ENCODE measurements around the gene RND2. TPM values are rescaled to one million over a fixed set of nuclear protein-coding genes. Genes with fewer than 3 reads are reported as not detected.

RND2 gene
- total and polyA plus RNA-seq, 2 donors: 1.5 to 1.6 TPM

DNA sequence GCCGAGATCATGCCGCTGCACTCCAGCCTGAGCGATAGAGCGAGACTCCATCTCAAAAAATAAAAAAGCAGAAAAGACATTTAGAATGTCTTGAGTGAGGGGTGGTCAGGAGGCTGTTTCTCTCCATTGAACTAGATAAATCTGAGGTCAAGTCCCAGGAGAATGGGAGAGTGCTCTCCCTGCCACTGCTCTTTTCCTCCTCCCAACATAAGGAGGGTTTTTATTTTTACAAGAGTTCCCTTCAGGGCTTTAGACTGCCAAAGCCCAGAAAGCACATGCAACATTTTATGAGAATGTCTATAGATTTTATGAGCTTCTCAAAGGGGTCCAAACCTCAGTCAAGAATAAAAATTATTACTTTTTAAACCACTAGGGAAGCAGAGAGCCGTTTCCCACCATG lies 1.6 kb downstream of the RND2 start:
- Histone ChIP-seq H3K27ac (ENCODE audit: low read depth) (no peak overlapping the region), H3K4me1 (ENCODE audit: insufficient read depth) (no peaks in the 10 kb centered on the region), H3K36me3 (ENCODE audit: insufficient read depth) (no peaks in the 10 kb centered on the region), H3K4me3 (ENCODE audit: low read depth, low read length) (no peak overlapping the region)
- WGBS: 44% methylated on average over 5 of the region's 5 CpGs
- no peak for DNase-seq (ENCODE audit: extremely low spot score)

DNA sequence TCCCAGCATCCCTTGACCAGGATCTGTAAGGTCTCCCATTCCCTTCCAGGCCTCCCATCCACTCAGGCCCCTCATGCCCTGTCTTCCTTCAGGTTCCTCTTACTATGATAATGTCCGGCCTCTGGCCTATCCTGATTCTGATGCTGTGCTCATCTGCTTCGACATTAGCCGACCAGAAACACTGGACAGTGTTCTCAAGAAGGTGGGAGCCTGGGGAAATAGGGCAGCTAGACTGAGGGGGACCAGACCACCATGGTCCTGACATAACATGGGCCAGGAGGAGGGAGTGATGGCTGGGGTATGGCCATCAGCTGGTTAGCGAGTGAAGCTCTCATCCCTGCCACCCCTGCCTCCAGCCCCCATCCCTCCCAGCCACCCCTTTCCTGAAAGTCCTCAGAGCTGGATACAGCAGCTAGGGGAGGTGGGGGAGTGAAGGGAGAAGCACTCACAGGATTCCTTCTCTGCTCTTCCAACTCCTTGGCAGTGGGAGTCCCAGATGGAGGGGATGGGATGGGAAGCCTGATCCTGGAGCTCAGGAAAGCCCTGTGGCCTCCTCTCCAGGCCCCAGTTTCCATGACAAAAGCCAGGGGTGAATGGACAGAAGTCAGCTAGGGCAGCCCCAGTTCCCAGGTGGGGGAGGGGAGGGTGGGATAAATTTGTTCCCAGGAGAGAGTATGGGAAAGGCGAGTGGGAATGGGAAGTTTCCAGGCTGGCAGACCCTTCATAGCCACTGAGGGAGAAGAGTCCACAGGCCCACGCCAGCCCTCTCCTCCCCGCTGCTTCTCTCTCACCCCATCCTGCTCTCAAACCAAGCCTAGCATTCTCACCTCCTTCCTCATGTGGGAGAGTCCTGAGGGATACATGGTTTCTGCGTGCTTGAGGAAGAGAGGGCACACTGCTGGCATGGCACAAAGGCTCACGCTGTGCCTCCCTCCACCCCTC lies 2.3 kb downstream of the RND2 start:
- no peak overlapping the region for H3K27ac ChIP-seq (ENCODE audit: low read depth)
- 77% methylated on average over 9 of the region's 9 CpGs for WGBS
- H3K4me3 ChIP-seq (ENCODE audit: low read depth, low read length): no peak overlapping the region
- H3K36me3 ChIP-seq (ENCODE audit: insufficient read depth): no peaks in the 10 kb centered on the region
- DNase-seq (ENCODE audit: extremely low spot score): no peak
- H3K4me1 ChIP-seq (ENCODE audit: insufficient read depth): no peaks in the 10 kb centered on the region

DNA sequence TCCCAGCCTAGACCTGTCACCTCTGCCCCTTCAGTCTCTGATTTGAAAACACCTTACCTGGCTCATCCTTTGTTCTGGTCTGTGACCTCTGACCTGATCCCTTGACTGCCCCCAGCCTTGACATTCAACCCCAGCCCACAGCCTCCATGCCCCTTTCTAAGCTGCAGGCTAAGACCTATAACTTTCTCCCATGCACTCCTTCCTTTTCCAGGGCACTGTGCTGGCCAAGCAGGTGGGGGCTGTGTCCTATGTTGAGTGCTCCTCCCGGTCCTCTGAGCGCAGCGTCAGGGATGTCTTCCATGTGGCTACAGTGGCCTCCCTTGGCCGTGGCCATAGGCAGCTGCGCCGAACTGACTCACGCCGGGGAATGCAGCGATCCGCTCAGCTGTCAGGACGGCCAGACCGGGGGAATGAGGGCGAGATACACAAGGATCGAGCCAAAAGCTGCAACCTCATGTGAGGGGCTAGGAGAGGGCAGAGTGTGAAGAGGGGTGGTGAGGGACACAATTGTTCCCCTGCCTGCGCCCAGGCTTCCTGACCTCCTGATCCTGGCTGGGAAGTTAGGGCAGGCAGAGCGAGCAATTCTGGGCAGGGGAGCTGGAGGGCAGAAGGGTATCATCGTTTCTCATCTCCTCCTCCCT lies 3.3 kb downstream of the RND2 start:
- Histone ChIP-seq H3K4me1 (ENCODE audit: insufficient read depth) (no peaks in the 10 kb centered on the region), H3K36me3 (ENCODE audit: insufficient read depth) (no peaks in the 10 kb centered on the region), H3K4me3 (ENCODE audit: low read depth, low read length) (no peak overlapping the region), H3K27ac (ENCODE audit: low read depth) (no peak overlapping the region)
- DNase-seq (ENCODE audit: extremely low spot score): no peak
- WGBS: 85% methylated on average over 17 of the region's 17 CpGs

DNA sequence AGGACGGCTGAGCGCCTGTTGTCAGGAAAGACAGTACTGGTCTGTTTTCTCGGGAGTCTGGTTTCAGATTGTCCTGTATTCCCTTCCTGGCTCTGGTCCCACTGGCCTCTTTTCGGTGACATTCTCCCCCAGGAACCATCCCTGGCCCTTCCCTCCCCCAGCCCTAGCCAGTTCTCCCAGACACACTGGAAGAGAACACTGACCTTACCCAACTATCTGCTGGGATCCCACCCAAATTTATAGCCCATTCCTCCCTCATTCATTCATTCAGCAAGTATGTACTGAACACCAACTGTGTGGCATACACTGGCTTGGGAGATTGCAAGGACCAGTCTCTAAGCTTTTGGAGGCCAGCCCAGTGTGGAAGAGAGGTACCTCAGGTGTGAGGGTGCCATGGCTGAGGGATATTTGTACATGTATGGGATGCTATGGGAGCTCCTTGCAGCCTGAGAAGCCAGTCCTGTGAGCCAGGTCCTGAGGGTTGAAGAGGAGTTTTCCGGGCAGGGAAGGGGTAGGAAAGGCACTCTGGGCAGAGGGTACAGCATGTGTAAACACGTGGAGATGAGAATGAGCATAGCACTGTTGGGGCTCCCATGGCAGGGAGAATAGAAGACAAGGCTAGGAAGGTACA lies 5.2 kb downstream of the RND2 start:
- Histone ChIP-seq H3K36me3 (ENCODE audit: insufficient read depth) (no peaks in the 10 kb centered on the region), H3K27ac (ENCODE audit: low read depth) (no peak overlapping the region), H3K4me1 (ENCODE audit: insufficient read depth) (no peaks in the 10 kb centered on the region), H3K4me3 (ENCODE audit: low read depth, low read length) (no peak overlapping the region)
- WGBS: 73% methylated on average over 6 of the region's 6 CpGs
- no peak for DNase-seq (ENCODE audit: extremely low spot score)

DNA sequence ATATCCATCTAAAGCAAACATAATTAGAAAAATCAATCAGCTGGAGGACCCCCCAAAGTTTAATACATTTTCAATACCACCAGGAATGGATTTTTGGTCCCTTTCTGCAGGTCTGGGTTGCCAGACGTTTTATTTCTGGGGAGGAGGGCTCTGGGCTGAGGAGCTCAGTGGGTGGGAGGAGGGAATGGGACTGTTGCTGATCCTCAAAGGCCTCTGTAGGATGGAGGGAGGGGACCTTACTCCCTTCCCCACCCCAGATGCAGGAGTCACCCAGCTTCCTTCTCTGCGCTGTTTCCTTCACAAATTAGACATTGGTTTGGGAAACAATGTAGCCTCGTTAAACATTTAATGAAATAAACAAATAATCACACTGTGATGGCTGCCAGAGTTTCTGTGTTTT lies 6.6 kb downstream of the RND2 start:
- DNase-seq (ENCODE audit: extremely low spot score): no peak
- no peak overlapping the region for H3K27ac ChIP-seq (ENCODE audit: low read depth)
- no peaks in the 10 kb centered on the region for H3K4me1 ChIP-seq (ENCODE audit: insufficient read depth)
- 81% methylated on average over 3 of the region's 3 CpGs for WGBS
- H3K36me3 ChIP-seq (ENCODE audit: insufficient read depth): no peaks in the 10 kb centered on the region
- no peak overlapping the region for H3K4me3 ChIP-seq (ENCODE audit: low read depth, low read length)

DNA sequence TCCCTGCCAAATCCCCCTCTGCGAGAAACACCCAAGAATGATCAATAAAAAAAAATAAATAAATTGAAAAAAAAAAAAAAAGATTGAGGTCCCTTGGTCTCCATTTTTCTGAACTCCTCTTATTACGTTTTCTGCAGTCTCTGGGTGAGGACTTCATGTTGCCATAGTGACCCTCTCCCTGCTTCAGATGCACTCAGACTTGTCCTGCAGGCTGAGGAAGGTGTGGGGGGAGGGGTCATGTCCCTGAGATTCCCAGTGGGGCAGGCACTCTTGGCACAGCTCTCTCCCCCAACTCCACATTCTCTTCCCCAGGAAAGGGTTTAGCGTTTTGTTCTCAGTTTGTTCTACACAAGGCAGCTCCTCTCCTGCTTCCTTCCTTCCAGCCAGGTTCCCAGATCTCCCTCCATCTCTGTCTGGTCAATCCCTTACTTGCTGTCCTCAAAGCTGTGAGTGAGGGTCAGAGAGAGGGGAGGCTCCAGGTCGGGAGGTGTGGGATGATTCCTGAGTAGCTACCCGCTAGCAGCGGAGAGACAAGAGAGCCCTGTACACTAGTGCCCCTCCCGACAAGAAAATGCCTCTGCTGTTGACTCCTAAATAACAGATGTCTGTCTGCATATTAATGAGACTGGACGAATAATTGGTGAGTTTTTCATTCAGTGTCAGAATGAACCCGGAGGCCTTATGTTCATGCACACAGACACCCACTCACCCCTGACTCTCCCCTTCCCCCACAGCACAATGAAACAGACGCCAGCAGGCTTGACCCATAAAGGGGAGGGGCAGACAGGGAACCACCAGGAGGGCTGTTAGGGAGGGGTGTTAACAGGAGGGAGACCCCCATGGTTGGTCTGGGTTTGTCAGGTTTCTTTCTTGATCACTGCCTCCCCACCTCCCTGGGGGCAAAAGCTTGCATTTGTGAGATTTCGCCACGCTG lies 9.2 kb downstream of the RND2 start:
- Histone ChIP-seq H3K27ac (ENCODE audit: low read depth) (no peak overlapping the region), H3K4me1 (ENCODE audit: insufficient read depth) (no peaks in the 10 kb centered on the region), H3K36me3 (ENCODE audit: insufficient read depth) (no peaks in the 10 kb centered on the region), H3K4me3 (ENCODE audit: low read depth, low read length) (no peak overlapping the region)
- 52% methylated on average over 12 of the region's 12 CpGs for WGBS
- DNase-seq (ENCODE audit: extremely low spot score): no peak

DNA sequence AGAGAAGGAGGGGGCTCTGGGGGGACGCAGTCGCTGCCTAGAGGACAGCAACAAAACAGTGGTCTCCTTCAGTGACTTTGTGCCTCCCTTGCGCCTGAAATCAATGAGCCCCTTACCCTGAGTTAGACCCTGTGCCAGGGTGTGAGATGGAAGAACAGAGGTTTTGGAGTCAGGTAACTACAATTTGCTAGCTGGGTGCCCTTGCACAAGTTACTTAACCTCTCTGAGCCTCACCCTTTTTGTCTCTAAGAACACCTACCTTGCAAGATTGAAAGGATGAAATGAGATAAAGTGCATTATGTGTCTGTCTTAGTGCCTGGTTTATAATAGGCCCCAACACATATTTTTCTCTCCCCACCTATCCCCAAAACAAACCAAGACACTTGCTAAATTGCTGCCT lies 9.9 kb downstream of the RND2 start:
- DNase-seq (ENCODE audit: extremely low spot score): no peak
- Histone ChIP-seq H3K27ac (ENCODE audit: low read depth) (no peak overlapping the region), H3K36me3 (ENCODE audit: insufficient read depth) (no peaks in the 10 kb centered on the region), H3K4me3 (ENCODE audit: low read depth, low read length) (no peak overlapping the region), H3K4me1 (ENCODE audit: insufficient read depth) (no peaks in the 10 kb centered on the region)
- 70% methylated on average over 3 of the region's 3 CpGs for WGBS

DNA sequence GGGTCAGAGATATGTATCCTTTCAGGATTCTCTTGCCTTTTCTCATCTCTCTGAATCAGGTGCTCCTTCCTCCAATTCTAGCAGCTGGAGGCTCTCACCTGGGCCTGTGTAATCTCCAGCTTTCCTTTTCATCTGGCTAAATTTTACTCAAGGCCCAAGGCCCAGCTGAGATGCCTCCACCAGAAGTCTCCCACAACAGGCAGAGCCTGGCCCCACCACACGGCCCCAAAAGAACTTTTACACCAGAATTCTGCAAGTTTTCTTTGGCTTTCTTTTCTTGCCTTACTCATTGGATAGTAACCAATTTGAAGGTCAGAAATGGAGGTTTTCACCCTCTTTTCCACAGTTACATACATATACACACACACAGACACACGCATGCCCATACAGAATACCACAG lies 14.6 kb downstream of the RND2 start:
- no peak overlapping the region for H3K27ac ChIP-seq (ENCODE audit: low read depth)
- 94% methylated on average over 2 of the region's 2 CpGs for WGBS
- H3K4me3 ChIP-seq (ENCODE audit: low read depth, low read length): no peak overlapping the region
- H3K36me3 ChIP-seq (ENCODE audit: insufficient read depth): no peaks in the 10 kb centered on the region
- no peaks in the 10 kb centered on the region for H3K4me1 ChIP-seq (ENCODE audit: insufficient read depth)
- no peak for DNase-seq (ENCODE audit: extremely low spot score)

DNA sequence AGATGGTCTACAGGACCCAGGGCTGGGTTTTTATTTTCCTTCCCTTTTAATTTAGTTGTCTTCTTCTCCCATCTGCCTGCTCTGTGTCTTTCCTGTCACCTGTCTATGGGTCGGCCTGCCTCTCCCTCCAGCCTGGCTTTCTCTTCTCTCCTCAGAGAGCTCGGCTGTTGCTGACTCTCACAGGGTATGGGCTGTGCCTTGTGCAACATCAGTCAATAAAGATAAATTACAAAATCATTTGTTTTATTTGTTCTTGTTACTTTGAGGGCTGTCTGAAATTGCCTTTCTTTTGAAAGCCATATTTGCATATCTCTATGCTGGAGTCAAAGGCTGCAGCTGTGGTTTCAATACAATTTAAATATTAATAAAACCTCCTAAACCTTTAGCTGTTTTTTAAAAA lies 15.6 kb downstream of the RND2 start:
- H3K27ac ChIP-seq (ENCODE audit: low read depth): no peak overlapping the region
- H3K4me3 ChIP-seq (ENCODE audit: low read depth, low read length): no peak overlapping the region
- DNase-seq (ENCODE audit: extremely low spot score): no peak
- 83% methylated on average over 2 of the region's 2 CpGs for WGBS
- H3K36me3 ChIP-seq (ENCODE audit: insufficient read depth): no peaks in the 10 kb centered on the region
- no peaks in the 10 kb centered on the region for H3K4me1 ChIP-seq (ENCODE audit: insufficient read depth)

DNA sequence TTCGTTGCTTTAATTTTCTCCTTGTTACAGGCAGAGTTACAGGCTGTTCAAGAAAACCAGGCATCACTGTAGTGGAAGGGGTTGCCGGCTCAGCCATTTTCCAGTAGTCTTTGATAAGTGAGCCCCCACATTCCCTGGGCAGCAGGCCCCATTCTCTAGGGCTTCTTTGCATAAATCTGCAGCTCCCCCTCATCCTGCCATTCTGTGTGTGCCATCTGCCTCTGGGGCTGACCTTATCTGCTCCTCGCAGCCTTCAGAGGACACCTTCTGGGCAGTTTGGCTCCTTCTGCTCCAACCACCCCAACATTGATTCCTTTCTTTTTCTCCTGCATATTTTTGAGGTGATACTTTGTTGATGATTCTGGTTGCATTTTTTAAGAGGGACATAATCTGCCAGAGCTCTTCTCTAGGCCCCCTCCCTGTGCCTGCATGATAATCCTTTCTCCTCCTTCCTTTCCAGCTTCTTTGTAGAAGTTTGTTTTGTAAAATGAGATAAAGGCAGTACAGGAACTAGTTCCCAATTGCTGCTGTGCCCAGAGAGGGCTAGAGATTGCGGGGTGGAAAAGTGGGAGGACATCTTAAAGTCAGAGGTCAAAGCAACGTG lies 17.1 kb downstream of the RND2 start:
- Histone ChIP-seq H3K4me3 (ENCODE audit: low read depth, low read length) (no peak overlapping the region), H3K27ac (ENCODE audit: low read depth) (no peak overlapping the region), H3K4me1 (ENCODE audit: insufficient read depth) (no peaks in the 10 kb centered on the region), H3K36me3 (ENCODE audit: insufficient read depth) (no peaks in the 10 kb centered on the region)
- DNase-seq (ENCODE audit: extremely low spot score): no peak
- WGBS: 50% methylated on average over 5 of the region's 5 CpGs

DNA sequence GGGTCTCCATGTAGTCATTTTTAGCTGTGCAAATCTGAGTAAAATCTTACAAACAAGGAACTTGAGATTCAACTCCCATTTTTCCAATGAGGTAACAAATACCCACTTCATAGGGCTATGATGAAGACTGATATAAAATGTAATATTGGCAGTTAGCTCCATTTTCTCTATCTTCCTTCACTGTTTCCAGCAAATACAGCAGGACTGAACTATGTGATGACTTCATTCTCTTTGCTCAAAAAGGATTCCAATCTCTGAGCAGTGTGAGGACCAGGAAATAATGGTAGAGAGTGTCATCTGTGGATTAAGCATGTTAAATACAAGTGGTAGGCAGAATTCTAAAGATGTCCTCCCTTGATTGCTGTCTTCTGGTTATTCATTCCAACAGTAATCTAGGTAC lies 18.3 kb downstream of the RND2 start:
- Histone ChIP-seq H3K27ac (ENCODE audit: low read depth) (no peak overlapping the region), H3K36me3 (ENCODE audit: insufficient read depth) (no peaks in the 10 kb centered on the region), H3K4me3 (ENCODE audit: low read depth, low read length) (no peak overlapping the region), H3K4me1 (ENCODE audit: insufficient read depth) (no peaks in the 10 kb centered on the region)
- no peak for DNase-seq (ENCODE audit: extremely low spot score)

DNA sequence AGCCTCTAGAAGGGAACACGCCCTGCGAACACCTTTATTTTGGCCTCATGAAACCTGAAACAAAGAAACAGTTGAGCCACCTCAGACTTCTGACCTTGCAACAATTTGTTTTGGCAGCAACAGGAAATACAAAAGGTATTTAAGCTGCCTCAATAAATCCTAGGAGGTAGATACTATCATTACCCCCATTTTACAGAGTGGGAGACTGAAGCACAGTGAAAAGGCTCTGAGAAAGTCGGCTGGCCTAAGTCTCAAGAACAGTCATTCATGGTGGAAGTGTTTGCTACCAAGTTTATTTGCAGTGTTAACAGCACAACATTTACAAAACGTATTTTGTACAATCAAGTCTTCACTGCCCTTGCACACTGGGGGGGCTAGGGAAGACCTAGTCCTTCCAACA lies 19.0 kb downstream of the RND2 start:
- Histone ChIP-seq H3K4me1 (ENCODE audit: insufficient read depth) (no peaks in the 10 kb centered on the region), H3K4me3 (ENCODE audit: low read depth, low read length) (no peak overlapping the region), H3K36me3 (ENCODE audit: insufficient read depth) (peaks cover 2% of the 10 kb centered on the region), H3K27ac (ENCODE audit: low read depth) (no peak overlapping the region)
- WGBS: 91% methylated on average over 4 of the region's 4 CpGs
- DNase-seq (ENCODE audit: extremely low spot score): no peak

DNA sequence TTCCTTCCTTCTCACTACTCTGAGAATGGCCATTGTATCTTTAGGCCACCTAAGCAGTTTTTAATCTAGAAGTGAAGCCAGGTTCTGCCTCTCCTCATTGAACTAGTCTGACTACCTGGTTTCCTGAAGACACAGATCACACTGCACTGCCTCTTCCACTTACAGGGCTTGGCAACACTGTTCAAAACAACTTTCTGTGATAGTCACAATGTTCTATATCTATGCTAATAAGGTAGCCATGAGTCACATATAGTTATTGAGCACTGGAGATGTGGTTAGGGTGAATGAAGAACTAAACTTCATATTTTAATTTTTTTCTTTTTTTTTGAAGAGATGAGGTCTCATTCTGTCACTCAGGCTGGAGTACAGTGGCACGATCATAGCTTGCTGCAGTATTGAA lies 26.9 kb downstream of the RND2 start:
- 98% methylated on average over 1 of the region's 1 CpG for WGBS
- no peak for DNase-seq (ENCODE audit: extremely low spot score)
- no peak overlapping the region for H3K4me3 ChIP-seq (ENCODE audit: low read depth, low read length)
- H3K36me3 ChIP-seq (ENCODE audit: insufficient read depth): peaks cover 2% of the 10 kb centered on the region
- no peaks in the 10 kb centered on the region for H3K4me1 ChIP-seq (ENCODE audit: insufficient read depth)
- no peak overlapping the region for H3K27ac ChIP-seq (ENCODE audit: low read depth)
